GM12892 (cell line): ENCODE measurements around the gene ZNF385C.

ENCODE experiments used
- POLR2A ChIP-seq: IDR thresholded peaks from 2 replicates; pipeline ENCODE4 v1.6.1; 2011; ENCODE audit warnings: low read depth, low read length, control low read depth
- POLR2AphosphoS5 ChIP-seq: IDR thresholded peaks from 2 replicates; pipeline ENCODE4 v1.6.1; 2011; ENCODE audit warnings: low read depth, low read length, control low read depth
- TAF1 ChIP-seq: IDR thresholded peaks from 2 replicates; pipeline ENCODE4 v1.6.1; 2011; ENCODE audit warnings: low read depth, mild to moderate bottlenecking, control low read depth, low read length, borderline replicate concordance

GRCh38 chr17:42001729-42002128 lies 96.5 kb downstream of the ZNF385C start:
- TF ChIP-seq POLR2AphosphoS5: no peak
- TF ChIP-seq POLR2A: no peak
- no peak for TF ChIP-seq TAF1
